Hair follicular keratinocyte (primary cell): ENCODE data around the gene ACSBG1. TPM values are rescaled to one million over a fixed set of nuclear protein-coding genes. Genes with fewer than 3 reads are reported as not detected.

Experiments
- total RNA-seq: library from RNA; depleted of rRNA; stranded (reverse); fragments of >200 nt; gene quantifications from 2 replicates; pipeline ENCODE4 v1.2.3, GENCODE V29; 2015

The ACSBG1 gene
- total RNA-seq: not detected in 2 replicates

GRCh38 chr15:78234515-78235040, at the start of gene ACSBG1:
Gene ACSBG1, minus strand, starts transcription at chr15:78234565. Its CDS starts 64 bp downstream, at chr15:78234501.

GRCh38 chr15:78264304-78265136, 30.2 kb upstream of the ACSBG1 start, which contains the start of gene DNAJA4:
Gene DNAJA4, plus strand, starts transcription at chr15:78264562. Its CDS starts 202 bp downstream, at chr15:78264764.

DNA sequence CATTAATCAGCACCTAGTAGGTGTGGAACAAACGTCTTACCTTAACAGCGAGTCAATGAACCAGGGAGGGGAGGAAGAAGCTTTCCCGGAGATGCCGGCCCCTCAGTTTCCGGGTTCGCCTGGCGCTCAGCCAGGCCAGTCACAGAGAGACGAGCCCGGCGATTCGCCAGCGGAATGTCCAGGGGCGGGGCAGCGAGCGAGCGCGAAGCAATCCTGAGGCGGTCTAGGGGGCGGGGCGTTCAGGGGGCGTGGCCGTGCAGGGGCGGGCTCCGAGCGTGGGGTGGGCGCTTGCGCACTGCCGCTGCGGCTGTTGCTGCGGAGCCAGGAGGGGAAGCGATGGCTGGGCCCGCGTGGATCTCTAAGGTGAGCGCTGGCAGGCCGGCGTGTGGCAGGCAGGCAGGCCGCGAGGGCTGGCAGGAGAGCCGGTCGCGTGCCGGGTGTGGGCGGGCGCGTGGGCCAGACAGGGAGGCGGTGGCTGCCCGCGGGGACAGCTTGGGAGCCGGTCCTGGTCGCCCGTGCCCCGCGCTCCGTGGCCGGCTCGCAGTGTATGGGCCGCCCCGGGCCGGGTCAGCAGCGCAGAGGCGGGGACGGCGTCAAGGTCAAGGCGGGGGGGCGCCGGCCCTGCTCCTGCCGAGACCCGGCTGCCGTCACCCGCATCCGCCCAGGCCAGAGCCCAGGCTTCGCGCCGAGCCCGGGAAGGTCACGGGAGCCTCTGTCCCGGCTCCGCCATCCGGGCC, 85.1 kb downstream of the ACSBG1 start, which contains the start of gene IDH3A:
Gene IDH3A, plus strand, starts transcription at position 295 of the 737 bp plus-strand sequence. Its CDS starts 42 bp downstream, at position 337.

GRCh38 chr15:78131295-78132061, 102.9 kb downstream of the ACSBG1 start, which contains the start of gene CIB2:
Gene CIB2, minus strand, starts transcription at chr15:78131445. Its CDS starts 230 bp downstream, at chr15:78131215.

Other genes with a start within 250 kb of the ACSBG1 start
- gene TBC1D2B, start 156.9 kb downstream of the ACSBG1 start, total RNA-seq: 13.3 and 19.0 TPM in 2 replicates
- gene SH2D7, start 142.0 kb downstream of the ACSBG1 start, total RNA-seq: not detected in 2 replicates
- gene CIB2, start 103.1 kb downstream of the ACSBG1 start, total RNA-seq: 9.7 and 15.2 TPM in 2 replicates
- 33.5 and 73.3 TPM in 2 replicates for gene IDH3A, start 85.2 kb downstream of the ACSBG1 start, total RNA-seq
- 2.2 and 3.2 TPM in 2 replicates for gene DNAJA4, start 30.0 kb upstream of the ACSBG1 start, total RNA-seq
- gene SKIC8, start 65.0 kb upstream of the ACSBG1 start, total RNA-seq: 58.9 and 83.6 TPM in 2 replicates
- gene CRABP1, start 105.8 kb upstream of the ACSBG1 start, total RNA-seq: not detected in 2 replicates
- gene IREB2, start 203.7 kb upstream of the ACSBG1 start, total RNA-seq: 7.6 and 8.2 TPM in 2 replicates